Measurements from ENCODE around the gene CDR2L. TPM values are rescaled to one million over a fixed set of nuclear protein-coding genes. Genes with fewer than 3 reads are reported as not detected.

The CDR2L gene
- polyA plus RNA-seq, 1 experiment: 19.6 TPM

DNA sequence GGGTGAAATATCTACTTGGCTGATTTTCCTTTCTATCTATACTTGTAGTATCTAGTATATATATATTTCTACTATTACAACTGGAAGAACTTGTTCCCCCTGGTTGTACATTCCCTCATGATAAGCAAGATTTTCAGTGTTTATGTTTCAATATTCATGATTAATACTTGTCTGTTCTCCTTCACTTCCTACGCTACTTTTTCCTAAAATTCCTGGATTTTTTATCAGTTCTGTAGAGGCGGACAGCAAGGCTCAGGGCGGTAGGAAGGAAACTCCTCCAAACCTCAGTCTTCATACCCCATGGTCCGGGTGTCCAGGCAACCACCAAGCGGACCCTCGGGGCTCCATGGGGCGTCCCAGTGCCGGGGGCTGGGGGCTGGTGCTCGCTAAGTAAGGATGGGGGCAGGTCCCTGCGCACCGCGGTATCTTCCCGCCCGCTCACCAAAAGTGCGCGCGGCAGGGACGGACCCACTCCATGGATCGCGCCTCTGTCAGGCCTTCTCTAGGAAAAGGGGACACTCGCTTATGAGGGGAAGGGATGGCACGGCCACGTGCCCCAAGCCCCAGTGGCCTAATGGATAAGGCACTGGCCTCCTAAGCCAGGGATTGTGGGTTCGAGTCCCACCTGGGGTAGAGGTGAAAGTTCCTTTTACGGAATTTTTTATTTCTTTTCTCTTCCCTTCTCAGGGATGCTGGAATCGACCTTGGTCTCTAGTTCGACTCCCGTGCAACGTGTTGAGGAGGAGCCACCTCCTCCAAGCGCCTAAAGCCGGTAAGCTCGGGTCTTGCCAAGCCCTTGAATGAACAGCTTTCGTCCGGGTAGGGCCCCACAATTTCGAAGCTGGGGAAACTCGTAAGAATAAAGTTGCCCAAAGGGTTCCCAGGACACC is 46.2 kb downstream of the CDR2L start:
- no peak for DNase-seq (ENCODE audit: low read depth)
- CTCF ChIA-PET: interaction anchor here (0.8 to 2.9 kb wide), 3 partner anchors 62 to 80 kb away, joined by 3 to 16 read pairs (median 8); no protein-coding TSS in a partner anchor
- TF ChIP-seq, protein P1, sequence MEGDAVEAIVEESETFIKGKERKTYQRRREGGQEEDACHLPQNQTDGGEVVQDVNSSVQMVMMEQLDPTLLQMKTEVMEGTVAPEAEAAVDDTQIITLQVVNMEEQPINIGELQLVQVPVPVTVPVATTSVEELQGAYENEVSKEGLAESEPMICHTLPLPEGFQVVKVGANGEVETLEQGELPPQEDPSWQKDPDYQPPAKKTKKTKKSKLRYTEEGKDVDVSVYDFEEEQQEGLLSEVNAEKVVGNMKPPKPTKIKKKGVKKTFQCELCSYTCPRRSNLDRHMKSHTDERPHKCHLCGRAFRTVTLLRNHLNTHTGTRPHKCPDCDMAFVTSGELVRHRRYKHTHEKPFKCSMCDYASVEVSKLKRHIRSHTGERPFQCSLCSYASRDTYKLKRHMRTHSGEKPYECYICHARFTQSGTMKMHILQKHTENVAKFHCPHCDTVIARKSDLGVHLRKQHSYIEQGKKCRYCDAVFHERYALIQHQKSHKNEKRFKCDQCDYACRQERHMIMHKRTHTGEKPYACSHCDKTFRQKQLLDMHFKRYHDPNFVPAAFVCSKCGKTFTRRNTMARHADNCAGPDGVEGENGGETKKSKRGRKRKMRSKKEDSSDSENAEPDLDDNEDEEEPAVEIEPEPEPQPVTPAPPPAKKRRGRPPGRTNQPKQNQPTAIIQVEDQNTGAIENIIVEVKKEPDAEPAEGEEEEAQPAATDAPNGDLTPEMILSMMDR (IDR thresholded peaks at IDR 0.05; ENCODE audit: insufficient read depth, low read depth, low read length): no peak
- peak overlapping the region; percentile 60 for H3K4me3 ChIP-seq (ENCODE audit: low read depth, low read length)
- no peaks in the 10 kb centered on the region for H3K27me3 ChIP-seq (ENCODE audit: control insufficient read depth, insufficient read depth, low read length)
- 0 out of 2 replicates have a peak, but pooled peaks cover 2% of the 10 kb centered on the region for H3K36me3 ChIP-seq (ENCODE audit: control insufficient read depth, insufficient read depth, low read length)
- POLR2A ChIA-PET: no interaction called here

DNA sequence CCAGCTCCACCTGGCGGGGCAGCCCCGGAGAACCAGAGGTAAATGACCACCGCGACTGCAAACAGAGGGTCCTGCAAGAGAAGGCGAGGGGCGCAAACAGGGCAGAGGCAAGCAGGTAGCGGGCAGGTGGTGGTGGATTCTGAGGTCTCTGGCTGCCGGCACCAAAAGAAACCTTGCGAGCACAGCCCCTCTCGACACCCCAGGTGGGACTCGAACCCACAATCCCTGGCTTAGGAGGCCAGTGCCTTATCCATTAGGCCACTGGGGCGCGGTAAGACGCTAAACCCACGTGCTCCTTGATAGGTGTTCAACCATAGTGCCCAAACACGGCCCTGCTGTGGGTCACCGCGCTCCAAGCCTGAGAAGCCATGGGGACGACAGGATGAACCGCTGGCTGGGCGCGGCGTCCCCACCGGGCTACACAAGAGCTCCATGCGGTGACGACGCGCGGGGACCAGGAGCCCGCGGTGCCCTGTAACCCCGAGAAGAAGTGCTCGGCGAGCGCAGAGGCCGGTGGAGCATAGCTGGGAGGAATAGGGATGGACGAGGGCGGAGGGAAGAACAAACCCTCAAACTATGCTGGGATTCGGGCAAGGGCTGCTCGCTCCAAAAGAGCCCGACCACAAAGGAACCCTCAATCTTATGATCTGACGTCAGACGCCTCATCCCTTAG is 46.9 kb downstream of the CDR2L start:
- DNase-seq (ENCODE audit: low read depth): no peak
- POLR2A ChIA-PET: interaction anchor here (1.0 kb wide), 1 partner anchor 14 kb away, joined by 3 read pairs; no protein-coding TSS in a partner anchor
- 0 out of 2 replicates have a peak, but pooled peaks cover 3% of the 10 kb centered on the region for H3K36me3 ChIP-seq (ENCODE audit: control insufficient read depth, insufficient read depth, low read length)
- CTCF ChIA-PET: interaction anchor here (0.7 to 2.9 kb wide), 6 partner anchors 9 to 80 kb away, joined by 3 to 16 read pairs (median 4); no protein-coding TSS in a partner anchor
- peak overlapping the region; percentile 56 for H3K4me3 ChIP-seq (ENCODE audit: low read depth, low read length)
- TF ChIP-seq, protein P1 (IDR thresholded peaks at IDR 0.05; ENCODE audit: insufficient read depth, low read depth, low read length): peak; percentile 28; the same call in 1 of the 2 replicates
- H3K27me3 ChIP-seq (ENCODE audit: control insufficient read depth, insufficient read depth, low read length): no peaks in the 10 kb centered on the region

DNA sequence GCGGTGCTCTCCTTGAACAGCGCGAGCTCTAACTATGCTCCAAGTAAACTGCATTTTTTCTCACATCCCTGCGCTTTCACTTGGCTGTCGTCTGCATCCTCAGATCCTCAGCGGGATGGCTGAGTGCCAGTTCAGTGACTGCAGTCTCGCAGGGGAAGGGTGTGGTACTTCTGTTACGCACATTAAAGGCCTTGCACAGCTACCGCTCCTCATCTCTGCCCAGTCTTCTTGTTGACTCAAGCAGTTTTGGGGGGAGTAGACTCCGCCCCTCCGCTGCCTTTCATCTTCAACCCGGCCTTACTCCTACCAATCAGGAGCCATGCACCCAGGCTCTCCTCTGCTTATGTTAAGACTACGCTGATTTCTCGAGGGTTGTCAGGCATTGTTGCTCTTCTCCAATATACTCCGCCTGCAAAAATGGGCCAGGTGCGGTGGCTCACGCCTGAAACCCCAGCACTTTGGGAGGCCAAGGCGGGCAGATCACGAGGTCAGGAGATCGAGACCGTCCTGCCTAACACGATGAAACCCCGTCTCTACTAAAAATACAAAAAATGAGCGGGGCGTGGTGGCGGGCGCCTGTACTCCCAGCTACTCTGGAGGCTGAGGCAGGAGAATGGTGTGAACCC is 49.3 kb downstream of the CDR2L start:
- H3K27me3 ChIP-seq (ENCODE audit: control insufficient read depth, insufficient read depth, low read length): no peaks in the 10 kb centered on the region
- H3K4me3 ChIP-seq (ENCODE audit: low read depth, low read length): no peak overlapping the region
- TF ChIP-seq, protein P1 (IDR thresholded peaks at IDR 0.05; ENCODE audit: insufficient read depth, low read depth, low read length): no peak
- peaks cover 11% of the 10 kb centered on the region for H3K36me3 ChIP-seq (ENCODE audit: control insufficient read depth, insufficient read depth, low read length)
- no peak for DNase-seq (ENCODE audit: low read depth)
- ChIA-PET CTCF (interaction anchor here (0.6 to 1.1 kb wide), 2 partner anchors 10 to 80 kb away, joined by 3 read pairs; partner anchors contain the start of gene KCTD2), POLR2A (no interaction called here)

DNA sequence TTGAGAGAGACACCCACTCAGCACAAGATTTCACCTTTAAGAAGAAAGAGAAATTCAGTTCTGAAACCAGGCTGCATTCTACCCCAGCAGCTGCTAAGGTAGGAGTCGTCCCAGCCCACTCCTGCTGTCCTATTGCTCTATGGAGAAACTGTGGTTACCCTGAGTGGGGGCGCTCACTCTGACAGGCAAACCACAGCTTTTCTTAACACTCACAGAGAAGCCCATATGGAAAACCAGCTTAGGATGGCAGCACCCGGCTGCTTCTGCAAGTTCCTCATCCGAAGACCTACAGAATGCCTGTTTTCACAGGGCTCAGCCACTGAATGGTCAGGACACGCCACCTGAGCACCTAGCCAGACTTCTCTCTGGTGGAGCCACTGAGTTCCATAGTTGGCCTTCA is 51.8 kb downstream of the CDR2L start:
- ChIA-PET POLR2A (no interaction called here), CTCF (interaction anchor here (1.1 to 1.5 kb wide), 2 partner anchors 66 to 77 kb away, joined by 3 read pairs; no protein-coding TSS in a partner anchor)

More for the DNA sequence above, 51.8 kb downstream of the CDR2L start:
- TF ChIP-seq, protein P1 (IDR thresholded peaks at IDR 0.05; ENCODE audit: insufficient read depth, low read depth, low read length): no peak
- no peak overlapping the region for H3K4me3 ChIP-seq (ENCODE audit: low read depth, low read length)
- no peak for DNase-seq (ENCODE audit: low read depth)
- peaks cover 15% of the 10 kb centered on the region for H3K36me3 ChIP-seq (ENCODE audit: control insufficient read depth, insufficient read depth, low read length)
- H3K27me3 ChIP-seq (ENCODE audit: control insufficient read depth, insufficient read depth, low read length): no peaks in the 10 kb centered on the region

Measured in BJ (cell line).